HG03571 (cell line): Measurements from ENCODE around the gene TTLL11.

Experiments
- ATAC-seq: cut with Tn5 transposase; IDR thresholded peaks from one replicate; pipeline ENCODE4 v1.9.1; 2021; ENCODE audit not compliant: unreplicated experiment

TTLL11 gene

GRCh38 chr9:121780177-121781040 is 312.7 kb downstream of the TTLL11 start:
- ATAC-seq = no peak

DNA sequence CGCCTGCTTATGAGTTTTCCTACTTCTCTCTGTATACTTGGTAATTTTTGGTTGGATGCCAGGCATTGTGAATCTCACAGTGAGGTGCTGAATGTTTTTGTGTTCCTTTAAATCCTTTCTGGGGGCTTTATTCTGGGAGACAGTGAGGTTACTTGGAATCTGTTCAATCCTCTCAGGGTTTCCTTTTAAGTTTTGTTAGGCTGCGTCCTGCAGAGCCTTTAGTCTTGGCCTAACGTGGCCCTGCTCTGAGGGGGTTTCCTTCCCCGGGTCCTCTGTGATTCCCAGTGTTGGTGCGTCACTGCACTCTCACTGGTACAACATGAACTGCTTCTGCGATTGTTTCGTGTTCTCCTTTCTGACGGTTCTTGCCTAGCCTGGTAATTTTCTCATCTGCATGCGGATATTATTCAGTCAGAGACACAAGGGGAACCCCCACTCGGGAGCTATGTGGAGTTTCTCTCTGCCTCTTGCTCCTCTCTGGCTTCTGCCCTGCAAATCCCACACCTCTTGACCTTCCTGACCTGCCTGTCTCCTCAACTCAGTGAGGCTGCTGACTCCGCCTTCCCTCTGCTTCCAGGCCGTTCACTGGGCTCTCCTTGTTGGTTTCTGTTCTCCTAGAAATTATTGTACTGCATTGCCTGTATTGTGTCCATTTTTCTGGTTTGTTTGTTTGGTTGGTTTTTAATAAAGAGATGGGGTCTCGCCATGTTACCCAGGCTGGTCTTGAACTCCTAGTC is 313.6 kb downstream of the TTLL11 start:
- no peak for ATAC-seq

DNA sequence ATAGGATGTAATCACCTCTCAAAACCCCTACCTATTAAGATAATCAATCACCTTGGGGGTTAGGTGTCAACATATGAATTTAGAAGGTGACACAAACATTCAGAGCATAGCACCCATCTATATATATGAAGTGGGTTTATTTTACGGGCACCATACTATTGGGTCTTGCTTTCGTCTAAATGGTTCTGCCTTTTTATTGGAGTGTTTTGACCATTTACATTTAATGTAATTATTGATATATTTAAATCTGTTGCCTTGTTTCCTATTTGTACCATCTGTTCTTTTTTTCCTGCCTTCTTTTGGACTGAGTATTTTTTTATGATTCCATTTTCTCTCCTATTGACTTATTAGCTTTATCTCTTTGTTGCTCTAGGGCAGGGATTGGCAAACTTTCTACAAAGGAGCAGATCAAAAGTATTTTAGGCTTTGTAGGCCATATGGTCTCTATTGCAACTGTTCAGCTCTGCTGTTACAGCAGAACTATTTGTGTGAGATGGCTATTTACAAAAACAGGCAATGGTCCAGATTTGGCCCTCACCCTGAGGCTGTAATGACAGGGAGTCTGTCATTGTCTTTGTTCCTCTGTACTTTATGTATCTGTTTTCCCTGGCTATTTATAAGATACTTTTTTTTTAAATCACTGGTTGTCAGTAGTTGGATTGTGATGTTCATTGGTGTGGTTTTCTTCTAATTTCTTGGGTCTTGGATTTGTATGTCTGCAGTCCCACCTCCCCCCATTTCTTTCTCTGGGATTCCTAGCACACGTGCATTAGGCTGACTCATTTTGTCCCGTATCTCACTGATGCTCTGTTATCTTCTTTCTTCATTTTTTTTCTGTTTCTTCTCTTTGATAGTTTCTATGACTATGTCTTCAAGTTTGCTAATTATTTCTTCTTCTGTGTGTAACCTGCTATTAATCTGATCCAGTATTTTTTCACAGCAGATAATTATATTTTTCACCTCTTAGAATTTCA is 314.6 kb downstream of the TTLL11 start:
- ATAC-seq = no peak

GRCh38 chr9:121776739-121777637 is 316.1 kb downstream of the TTLL11 start:
- no peak for ATAC-seq

GRCh38 chr9:121776001-121776738 is 316.9 kb downstream of the TTLL11 start:
- ATAC-seq = no peak

- no peak for ATAC-seq
Observed at GRCh38 chr9:121774715-121775613, 318.1 kb downstream of the TTLL11 start.

- ATAC-seq = no peak
Observed at GRCh38 chr9:121773954-121774714, 319.0 kb downstream of the TTLL11 start.

DNA sequence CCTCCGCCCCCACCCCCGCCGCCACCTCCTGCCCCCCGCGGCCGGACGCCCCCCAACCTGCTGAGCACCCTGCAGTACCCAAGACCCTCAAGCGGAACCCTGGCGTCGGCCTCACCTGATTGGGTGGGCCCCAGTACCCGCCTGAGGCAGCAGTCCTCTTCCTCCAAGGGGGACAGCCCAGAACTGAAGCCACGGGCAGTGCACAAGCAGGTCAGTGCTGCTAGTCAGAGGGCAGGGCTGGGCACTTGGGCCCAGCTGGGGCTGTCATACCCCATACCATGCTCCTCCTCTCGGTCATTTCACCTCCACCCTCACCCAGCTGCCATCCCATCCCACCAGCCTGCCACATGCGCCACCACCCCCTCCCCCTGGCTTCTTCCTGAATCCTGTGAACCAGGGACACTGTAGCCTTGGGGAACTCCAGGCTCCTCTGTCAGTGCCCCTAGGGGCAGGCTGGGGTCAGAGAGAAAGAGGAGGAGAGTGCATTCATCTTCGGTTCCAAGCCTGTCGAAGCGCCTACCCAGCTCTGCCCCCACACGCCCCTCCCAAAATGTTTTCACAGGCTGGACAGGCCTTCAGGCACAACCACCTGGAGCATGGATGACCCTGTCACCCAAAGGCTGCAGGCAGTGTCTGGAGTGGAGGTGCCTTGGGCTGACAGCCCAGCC is 319.7 kb downstream of the TTLL11 start:
- no peak for ATAC-seq

DNA sequence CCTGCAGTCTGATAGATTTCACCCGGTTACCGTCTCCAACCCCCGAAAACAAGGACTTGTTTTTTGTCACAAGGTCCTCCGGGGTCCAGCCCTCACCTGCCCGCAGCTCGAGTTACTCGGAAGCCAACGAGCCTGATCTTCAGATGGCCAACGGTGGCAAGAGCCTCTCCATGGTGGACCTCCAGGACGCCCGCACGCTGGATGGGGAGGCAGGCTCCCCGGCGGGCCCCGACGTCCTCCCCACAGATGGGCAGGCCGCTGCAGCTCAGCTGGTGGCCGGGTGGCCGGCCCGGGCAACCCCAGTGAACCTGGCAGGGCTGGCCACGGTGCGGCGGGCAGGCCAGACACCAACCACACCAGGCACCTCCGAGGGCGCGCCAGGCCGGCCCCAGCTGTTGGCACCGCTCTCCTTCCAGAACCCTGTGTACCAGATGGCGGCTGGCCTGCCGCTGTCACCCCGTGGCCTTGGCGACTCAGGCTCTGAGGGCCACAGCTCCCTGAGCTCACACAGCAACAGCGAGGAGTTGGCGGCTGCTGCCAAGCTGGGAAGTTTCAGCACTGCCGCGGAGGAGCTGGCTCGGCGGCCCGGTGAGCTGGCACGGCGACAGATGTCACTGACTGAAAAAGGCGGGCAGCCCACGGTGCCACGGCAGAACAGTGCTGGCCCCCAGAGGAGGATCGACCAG is 320.4 kb downstream of the TTLL11 start:
- ATAC-seq = no peak
